ENCODE data around the gene UBP1. TPM values are rescaled to one million over a fixed set of nuclear protein-coding genes. Genes with fewer than 3 reads are reported as not detected.

The UBP1 gene
- 42.6 and 48.1 TPM in 2 replicates for total RNA-seq
- polyA plus RNA-seq, result 98.6 and 99.7 TPM in 2 replicates
- 38.3 and 39.3 TPM in 2 replicates for polyA plus RNA-seq (2012)
- polyA minus RNA-seq (ENCODE audit: low replicate concordance), result 14.4 and 54.1 TPM in 2 replicates

GRCh38 chr3:33440328-33441224 lies at the start of gene UBP1:
UBP1 (minus strand) TSS chr3:33440405; CDS start chr3:33439848, 557 bp downstream.
- Histone ChIP-seq H3K9me3 (ENCODE audit: control insufficient read depth, insufficient read depth, low read depth, low read length) (no peaks in the 10 kb centered on the region), H3K27me3 (ENCODE audit: control insufficient read depth, insufficient read depth, low read length) (no peaks in the 10 kb centered on the region), H3K4me1 (ENCODE audit: control insufficient read depth, extremely low read depth, insufficient read depth, low read length) (peaks cover 2% of the 10 kb centered on the region), H3K4me3 (replicated peaks in 1 of 4; ENCODE audit: control extremely low read depth in 1 of 4, insufficient read depth in 1 of 4, low read depth in 3 of 4, low read length in 4 of 4) (peak within 1 kb of the TSS; percentile 70 to 99 (median 92)), H2AFZ (ENCODE audit: low read length) (peak within 1 kb of the TSS; percentile 96), H3K79me2 (ENCODE audit: control insufficient read depth, insufficient read depth, low read length) (peaks cover 43% of the 10 kb centered on the region), H3K27ac (ENCODE audit: insufficient read depth, low read length) (peak within 1 kb of the TSS; percentile 97), H3K9ac (ENCODE audit: insufficient read depth, low read length) (peak within 1 kb of the TSS; percentile 83), H3K36me3 (ENCODE audit: control insufficient read depth, insufficient read depth, low read length) (no peaks in the 10 kb centered on the region), H3K4me2 (ENCODE audit: extremely low read depth, insufficient read depth, low read length) (peak within 1 kb of the TSS; percentile 97), H4K20me1 (ENCODE audit: control insufficient read depth, extremely low read depth, insufficient read depth, low read length) (peaks cover 3% of the 10 kb centered on the region)
- TF ChIP-seq CTCF (conservative IDR thresholded peaks at IDR 0.05 in 1 of 2, IDR thresholded peaks at IDR 0.05 in 1 of 2; ENCODE audit: low read depth in 1 of 2, low read length in 2 of 2), result no peak
- no peak for TF ChIP-seq EZH2 (IDR thresholded peaks at IDR 0.05; ENCODE audit: low read length, missing control alignments)
- DNase-seq (ENCODE audit: low read depth in 2 of 2), result peak; percentile 100

DNA sequence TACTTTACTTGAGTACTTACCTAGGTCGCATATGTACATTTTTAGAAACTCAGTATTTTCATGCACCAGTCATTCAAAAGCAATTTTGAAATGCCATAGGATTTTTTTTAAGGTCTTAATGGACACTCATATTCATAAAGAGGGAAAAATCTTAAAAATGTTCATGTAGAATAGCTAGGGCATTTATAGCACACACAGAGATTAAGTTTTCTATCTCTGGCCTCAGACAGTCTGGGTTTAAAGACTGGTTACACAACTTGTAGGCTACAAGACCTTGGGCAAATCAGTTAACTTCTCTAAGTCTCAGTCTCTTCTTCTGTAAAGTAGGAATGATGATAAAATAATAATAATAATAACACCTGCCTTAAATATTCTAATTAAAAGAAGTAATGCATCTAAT lies 48.5 kb upstream of the UBP1 start:
- no peaks in the 10 kb centered on the region for H3K79me2 ChIP-seq (ENCODE audit: control insufficient read depth, insufficient read depth, low read length)
- no peaks in the 10 kb centered on the region for H3K4me1 ChIP-seq (ENCODE audit: control insufficient read depth, extremely low read depth, insufficient read depth, low read length)
- H2AFZ ChIP-seq (ENCODE audit: low read length), result no peak overlapping the region
- no peak for DNase-seq (ENCODE audit: low read depth in 2 of 2)
- no peak overlapping the region for H3K27ac ChIP-seq (ENCODE audit: insufficient read depth, low read length)
- TF ChIP-seq EZH2 (IDR thresholded peaks at IDR 0.05; ENCODE audit: low read length, missing control alignments), result no peak
- no peak overlapping the region for H3K4me3 ChIP-seq (replicated peaks in 1 of 4; ENCODE audit: control extremely low read depth in 1 of 4, insufficient read depth in 1 of 4, low read depth in 3 of 4, low read length in 4 of 4)
- no peaks in the 10 kb centered on the region for H3K9me3 ChIP-seq (ENCODE audit: control insufficient read depth, insufficient read depth, low read depth, low read length)
- H3K4me2 ChIP-seq (ENCODE audit: extremely low read depth, insufficient read depth, low read length), result no peak overlapping the region
- H3K27me3 ChIP-seq (ENCODE audit: control insufficient read depth, insufficient read depth, low read length), result no peaks in the 10 kb centered on the region
- no peaks in the 10 kb centered on the region for H4K20me1 ChIP-seq (ENCODE audit: control insufficient read depth, extremely low read depth, insufficient read depth, low read length)
- no peaks in the 10 kb centered on the region for H3K36me3 ChIP-seq (ENCODE audit: control insufficient read depth, insufficient read depth, low read length)
- H3K9ac ChIP-seq (ENCODE audit: insufficient read depth, low read length), result no peak overlapping the region

- H2AFZ ChIP-seq (ENCODE audit: low read length), result no peak overlapping the region
- no peak for TF ChIP-seq EZH2 (IDR thresholded peaks at IDR 0.05; ENCODE audit: low read length, missing control alignments)
- no peak for TF ChIP-seq CTCF (conservative IDR thresholded peaks at IDR 0.05 in 1 of 2, IDR thresholded peaks at IDR 0.05 in 1 of 2; ENCODE audit: low read depth in 1 of 2, low read length in 2 of 2)
- H3K27ac ChIP-seq (ENCODE audit: insufficient read depth, low read length), result no peak overlapping the region
- no peaks in the 10 kb centered on the region for H3K27me3 ChIP-seq (ENCODE audit: control insufficient read depth, insufficient read depth, low read length)
- H3K79me2 ChIP-seq (ENCODE audit: control insufficient read depth, insufficient read depth, low read length), result no peaks in the 10 kb centered on the region
- DNase-seq (ENCODE audit: low read depth in 2 of 2), result no peak
- no peaks in the 10 kb centered on the region for H3K9me3 ChIP-seq (ENCODE audit: control insufficient read depth, insufficient read depth, low read depth, low read length)
- H3K4me2 ChIP-seq (ENCODE audit: extremely low read depth, insufficient read depth, low read length), result no peak overlapping the region
- H3K4me3 ChIP-seq (replicated peaks in 1 of 4; ENCODE audit: control extremely low read depth in 1 of 4, insufficient read depth in 1 of 4, low read depth in 3 of 4, low read length in 4 of 4), result no peak overlapping the region
- H4K20me1 ChIP-seq (ENCODE audit: control insufficient read depth, extremely low read depth, insufficient read depth, low read length), result no peaks in the 10 kb centered on the region
- no peaks in the 10 kb centered on the region for H3K4me1 ChIP-seq (ENCODE audit: control insufficient read depth, extremely low read depth, insufficient read depth, low read length)
- no peak overlapping the region for H3K9ac ChIP-seq (ENCODE audit: insufficient read depth, low read length)
- H3K36me3 ChIP-seq (ENCODE audit: control insufficient read depth, insufficient read depth, low read length), result no peaks in the 10 kb centered on the region
Measured at GRCh38 chr3:33488246-33488645, 48.0 kb upstream of the UBP1 start.

Measured in fibroblast of lung (primary cell).